ENCODE data around the gene SRMS.

DNA sequence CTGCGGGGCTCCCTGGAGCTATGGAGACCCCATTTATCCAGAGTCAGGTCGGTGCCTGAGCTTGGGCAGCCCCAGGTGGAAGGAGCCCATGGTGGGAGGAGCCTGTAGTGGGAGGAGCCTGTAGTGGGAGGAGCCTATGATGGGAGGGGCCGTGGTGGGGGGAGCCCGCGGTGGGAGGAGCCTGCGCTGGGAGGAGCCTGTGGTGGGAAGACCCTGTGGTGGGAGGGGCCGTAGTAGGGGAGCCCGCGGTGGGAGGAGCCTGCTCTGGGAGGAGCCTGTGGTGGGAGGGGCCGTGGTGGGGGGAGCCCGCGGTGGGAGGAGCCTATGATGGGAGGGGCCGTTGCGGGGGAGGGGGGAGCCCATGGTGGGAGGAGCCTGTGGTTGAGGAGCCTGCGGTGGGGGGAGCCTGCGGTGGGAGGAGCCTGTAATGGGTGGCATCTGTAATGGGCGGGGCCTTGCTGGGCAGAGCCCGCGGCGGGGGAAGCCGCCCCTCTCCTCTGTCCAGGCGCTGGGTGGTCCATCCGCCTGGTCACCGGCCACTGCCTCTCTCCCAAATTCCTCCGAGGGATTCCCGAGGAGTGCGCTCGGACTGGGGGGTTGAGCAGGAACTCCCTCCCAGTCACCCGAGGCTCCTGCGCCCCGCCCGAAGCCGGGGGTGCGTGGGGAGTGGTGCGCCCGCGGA, 5.8 kb upstream of the SRMS start:
- TF ChIP-seq CTCF (conservative IDR thresholded peaks at IDR 0.05; ENCODE audit: low read length) = no peak
- TF ChIP-seq EZH2phosphoT487 (IDR thresholded peaks at IDR 0.05; ENCODE audit: borderline replicate concordance, low read depth, low read length) = no peak

Measured in OCI-LY7 (cell line).